Stromal cell of bone marrow (primary cell): ENCODE results near the gene ANXA8L1.
"Not testable (repeated sequence)": the region's sequence is repeated elsewhere in the genome, so short reads cannot be mapped to it uniquely, and the experiment has no call there.

Experiments used
- DNase-seq: peaks from one replicate; pipeline ENCODE4 v3.0.0-alpha.2; 2012; ENCODE audit warnings: low read depth

The ANXA8L1 gene, protein sequence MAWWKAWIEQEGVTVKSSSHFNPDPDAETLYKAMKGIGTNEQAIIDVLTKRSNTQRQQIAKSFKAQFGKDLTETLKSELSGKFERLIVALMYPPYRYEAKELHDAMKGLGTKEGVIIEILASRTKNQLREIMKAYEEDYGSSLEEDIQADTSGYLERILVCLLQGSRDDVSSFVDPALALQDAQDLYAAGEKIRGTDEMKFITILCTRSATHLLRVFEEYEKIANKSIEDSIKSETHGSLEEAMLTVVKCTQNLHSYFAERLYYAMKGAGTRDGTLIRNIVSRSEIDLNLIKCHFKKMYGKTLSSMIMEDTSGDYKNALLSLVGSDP

DNA sequence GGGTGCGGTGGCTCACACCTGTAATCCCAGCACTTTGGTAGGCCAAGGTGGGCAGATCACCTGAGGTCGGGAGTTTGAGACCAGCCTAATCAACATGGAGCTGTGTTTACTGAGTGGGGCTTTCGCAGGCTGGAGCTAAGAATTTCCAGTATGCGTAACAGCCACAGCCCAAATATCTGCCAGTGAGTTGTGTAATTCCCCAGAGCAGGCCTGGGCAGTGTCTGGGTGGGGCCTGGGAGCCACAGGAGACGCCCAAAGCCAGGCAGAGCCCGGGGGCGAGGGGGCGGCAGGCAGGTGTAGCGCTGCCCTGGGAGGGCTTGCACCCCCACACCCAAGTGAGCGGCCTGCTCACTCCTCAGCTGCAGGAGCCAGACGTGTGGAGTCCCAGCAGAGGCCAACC, at the start of gene ANXA8L1:
ANXA8L1 (plus strand) TSS at position 371 of the 400 bp plus-strand sequence. CDS start 76 bp downstream, outside the sequence.
- not testable (repeated sequence) for DNase-seq

DNA sequence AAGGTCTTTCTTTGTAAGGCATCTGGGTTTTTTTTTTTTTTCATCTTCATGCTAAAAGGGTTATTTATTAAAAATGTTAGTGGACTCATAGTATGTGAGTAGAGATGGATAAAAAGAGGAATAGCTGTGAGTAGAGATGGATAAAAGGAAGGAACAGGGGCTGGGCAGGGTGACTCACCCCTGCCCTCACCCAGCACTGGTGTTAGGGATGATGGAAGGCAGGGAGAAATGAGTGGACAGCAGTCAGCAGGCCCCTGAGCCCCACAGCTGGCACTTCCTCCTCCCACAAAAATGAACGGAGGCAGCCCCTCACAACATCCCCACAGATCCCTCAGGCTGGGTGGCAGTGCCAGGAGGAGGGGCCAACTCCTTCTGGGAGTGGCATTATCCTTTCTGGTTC, 49.5 kb upstream of the ANXA8L1 start:
- no peak for DNase-seq

DNA sequence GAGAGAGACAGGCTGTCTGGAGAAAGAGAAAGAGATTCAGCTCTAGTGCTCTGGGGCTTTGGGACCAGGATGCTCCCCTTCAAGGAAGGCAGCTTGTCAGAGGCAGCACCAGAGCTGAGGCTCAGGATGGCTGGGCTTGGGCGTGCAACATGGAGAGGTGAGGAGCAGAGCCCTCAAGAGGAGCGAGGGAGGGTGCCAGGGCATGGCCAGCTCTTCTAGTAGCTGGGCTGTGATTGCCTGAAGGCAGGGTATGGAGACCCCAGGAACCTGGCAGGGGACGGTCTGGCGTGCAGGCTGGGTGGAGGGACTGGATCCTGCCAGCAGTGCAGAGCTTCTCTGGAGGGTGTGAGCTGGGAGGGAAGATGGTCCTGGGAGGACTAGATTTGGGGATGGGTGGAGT, 48.6 kb upstream of the ANXA8L1 start:
- DNase-seq: no peak

DNA sequence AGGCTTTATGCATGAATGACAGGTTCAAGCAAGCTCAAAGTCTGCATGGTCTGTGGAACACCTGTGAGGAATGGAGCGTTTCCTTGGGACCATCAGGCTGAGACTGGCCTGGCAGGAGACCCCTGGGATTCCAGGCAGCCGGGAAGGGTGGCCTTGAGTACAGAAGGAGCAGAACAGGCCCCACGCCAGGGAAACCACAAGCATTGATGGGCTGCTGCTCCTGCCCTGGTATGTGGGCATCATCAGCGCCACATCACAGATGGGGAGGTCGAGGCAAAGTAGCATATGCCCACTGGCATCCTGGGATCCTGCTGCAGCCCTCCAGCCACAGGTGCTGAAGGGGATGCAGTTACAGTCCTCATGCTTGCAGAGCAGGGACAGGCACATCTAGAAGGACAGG, 47.9 kb upstream of the ANXA8L1 start:
- DNase-seq: no peak

DNA sequence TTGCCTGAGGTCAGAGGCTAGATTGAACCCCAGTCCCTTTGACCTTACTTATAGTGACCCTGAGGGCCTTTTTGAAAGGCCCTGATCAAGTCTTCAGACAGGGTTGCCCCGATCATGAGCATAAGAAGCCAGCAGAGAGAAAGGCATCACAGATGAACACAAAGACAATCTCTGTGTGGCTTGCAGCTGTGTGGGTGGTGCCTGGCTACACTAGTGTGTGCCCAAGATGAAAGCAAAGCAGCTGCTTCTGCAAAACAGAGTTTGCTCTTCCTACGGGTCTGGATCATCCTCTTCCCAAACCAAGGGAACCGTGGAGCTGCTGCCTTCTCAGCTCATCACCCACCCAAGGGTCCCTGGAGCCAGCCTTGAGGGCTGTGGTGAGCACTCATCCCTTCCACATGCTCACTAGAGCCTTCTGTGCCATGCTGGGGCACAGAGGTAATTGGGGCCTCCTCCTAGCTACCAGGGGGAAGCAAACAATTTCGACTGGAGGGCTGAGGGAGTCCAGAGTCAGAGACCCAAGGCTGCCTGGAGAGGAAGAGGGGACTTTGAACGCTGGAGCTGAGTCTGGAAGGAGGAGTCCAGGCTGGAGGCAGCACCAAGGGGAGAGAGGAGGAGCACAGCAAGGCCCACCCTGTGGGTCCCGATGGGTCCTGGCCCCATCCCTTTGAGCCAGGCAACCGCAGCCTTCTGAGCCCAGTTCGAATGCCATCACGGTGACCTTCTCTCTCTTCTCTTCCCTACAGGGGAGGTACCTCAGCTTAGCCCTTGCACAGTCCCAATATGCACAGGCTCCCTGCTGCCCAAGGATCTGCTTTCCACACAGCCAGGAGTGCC, 46.5 kb upstream of the ANXA8L1 start:
- DNase-seq: no peak

DNA sequence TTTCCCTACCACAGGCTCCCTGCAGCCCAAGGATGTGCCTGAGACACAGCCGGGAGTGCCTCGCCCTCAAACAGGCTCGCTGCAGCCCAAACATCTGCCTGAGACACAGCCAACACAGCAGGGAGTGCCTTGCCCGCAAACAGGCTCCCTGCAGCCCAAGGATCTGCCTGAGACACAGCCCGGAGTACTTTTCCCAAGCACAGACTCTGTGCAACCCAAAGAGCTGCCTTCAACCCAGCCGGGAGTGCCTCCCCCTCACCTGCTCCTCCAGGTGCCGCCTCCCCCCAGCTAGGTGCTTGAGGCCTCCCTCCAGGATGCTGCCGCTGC, 45.9 kb upstream of the ANXA8L1 start:
- DNase-seq: no peak

DNA sequence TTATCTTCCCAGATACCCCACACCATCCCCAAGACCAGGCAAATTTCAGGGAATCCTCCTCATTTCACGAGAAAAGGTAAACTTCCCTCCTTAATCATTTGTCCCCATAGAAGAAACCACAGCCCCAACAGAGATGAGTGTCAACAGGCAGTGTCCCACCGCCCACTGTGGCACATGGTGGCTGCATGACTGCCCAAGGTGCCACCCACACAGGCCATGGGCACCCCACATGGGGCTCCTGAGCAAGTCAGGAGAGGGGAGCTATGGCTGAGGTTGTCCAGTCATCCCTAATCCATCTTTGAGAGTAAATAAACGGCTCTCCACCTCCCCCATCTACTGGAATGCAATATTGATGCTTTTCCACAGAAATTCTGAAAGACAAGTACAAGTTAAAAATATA, 44.7 kb upstream of the ANXA8L1 start:
- DNase-seq: no peak

DNA sequence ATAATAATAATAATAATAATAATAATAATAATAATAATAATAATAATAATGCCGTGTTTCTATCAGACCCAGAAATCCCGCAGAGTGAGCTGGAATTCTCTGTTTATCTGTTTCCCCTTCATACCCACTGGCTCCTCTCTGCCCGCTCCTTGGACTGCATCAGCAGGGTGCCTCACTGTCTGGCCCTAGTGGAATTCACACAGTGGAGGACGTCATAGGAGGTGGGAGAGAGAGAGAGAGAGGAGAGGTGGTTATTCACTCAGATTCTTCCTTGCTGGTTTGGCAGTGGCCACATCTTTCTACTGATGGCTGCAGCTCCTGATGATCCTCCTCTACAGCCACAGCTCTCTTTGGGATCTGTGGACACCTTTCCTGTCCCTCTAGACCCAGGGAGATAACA, 10.1 kb upstream of the ANXA8L1 start:
- not testable (repeated sequence) for DNase-seq

DNA sequence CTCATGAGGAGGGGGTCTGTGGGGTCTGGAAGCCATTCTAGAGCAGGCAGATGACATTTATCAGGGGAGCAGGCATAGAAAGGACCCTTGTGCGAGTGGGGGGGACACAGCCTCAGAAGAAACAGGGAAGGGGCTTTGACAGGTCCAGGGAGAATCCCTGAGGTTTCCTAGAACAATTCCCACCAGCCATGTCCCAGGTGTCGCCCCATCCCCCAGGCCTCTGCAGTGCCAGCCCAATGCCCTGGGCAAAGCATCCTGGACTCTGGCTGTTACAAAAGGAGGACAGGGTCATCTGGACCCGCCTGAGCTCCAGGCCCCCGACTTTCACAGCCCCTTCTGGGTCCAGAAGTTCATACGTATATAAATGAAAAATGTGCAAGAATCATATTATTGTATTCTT, 8.4 kb upstream of the ANXA8L1 start:
- DNase-seq: not testable (repeated sequence)

DNA sequence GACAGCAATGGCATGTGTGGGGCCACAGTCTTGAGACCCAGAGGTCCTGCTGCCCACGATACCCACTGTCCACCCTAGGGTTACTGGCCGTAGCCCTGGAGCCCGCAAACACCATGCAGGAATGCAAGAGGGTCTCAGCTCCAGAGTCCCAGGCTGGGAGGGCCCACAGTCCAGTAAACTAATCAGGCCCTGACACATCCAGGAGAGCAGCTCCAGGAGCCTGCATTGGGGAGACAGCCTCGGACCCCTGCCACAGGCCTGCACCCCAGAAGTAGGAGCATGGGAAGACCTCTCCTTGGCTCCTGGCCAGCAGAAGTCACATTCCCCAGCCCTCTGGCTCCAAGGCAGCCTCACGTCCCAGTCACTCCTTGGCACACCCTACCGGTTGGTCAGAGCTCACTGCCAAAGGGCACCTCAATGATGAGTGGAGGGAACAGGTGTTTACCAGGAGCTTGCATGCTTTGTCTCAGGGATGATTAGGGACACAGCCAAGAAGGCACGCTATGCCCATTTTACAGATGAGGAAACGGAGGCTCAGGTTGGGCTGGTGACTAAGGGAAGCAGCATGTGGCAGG, 7.8 kb upstream of the ANXA8L1 start:
- not testable (repeated sequence) for DNase-seq

DNA sequence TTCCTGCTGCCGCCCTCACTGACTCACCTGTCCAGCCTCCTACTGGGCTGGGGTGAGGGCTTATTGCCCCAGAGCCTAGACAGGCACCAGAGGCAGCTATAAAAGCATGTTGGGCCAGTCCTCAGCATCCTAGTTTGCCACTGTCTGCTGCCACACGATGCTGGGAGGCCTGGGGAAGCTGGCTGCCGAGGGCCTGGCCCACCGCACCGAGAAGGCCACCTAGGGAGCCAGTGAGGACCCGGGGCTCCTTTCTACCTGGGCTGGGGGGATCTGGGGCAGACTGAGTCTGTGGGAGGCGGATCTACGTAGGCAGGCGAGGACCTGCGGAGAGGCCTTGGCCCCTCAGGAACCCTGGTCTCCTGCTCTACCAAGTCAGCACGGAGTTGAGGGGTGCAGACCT, 6.6 kb upstream of the ANXA8L1 start:
- not testable (repeated sequence) for DNase-seq

DNA sequence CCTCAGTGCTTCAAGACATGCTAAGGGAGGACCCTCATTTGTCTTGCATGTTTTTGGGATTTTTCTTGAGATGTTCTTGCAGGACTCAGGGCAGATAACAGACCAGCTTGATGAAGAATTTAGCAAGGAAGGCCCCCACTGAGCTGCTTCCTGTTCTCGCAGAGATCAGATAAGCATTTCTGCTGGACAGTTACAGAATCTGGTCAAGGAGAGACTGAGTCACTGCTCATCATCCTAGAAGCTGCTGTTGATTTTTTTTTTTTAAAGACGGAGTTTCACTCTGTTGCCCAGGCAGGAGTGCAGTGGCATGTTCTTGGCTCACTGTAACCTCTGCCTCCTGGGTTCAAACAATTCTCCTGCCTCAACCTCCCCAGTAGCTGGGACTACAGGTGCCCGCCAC, 1.2 kb upstream of the ANXA8L1 start:
- DNase-seq: not testable (repeated sequence)

DNA sequence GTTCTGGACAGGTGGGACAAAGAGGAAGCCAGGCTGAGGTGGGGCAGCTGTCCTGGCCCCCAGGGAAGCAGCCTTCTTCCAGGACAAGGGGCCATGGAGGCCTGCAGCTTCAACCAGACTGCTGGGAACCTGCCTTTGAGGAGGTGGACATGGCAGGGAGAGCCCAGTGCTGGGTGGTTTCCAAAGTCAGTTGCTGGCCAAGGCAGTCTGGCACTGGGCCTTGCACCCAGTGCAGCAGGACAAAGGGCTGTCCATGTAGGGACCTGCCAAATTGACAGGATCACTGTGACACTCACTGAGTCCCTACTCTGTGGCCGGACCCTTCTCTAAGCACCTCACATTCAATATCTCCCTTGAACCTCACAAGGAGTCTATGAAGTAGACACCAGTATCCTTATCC, 1.4 kb downstream of the ANXA8L1 start:
- DNase-seq: not testable (repeated sequence)

DNA sequence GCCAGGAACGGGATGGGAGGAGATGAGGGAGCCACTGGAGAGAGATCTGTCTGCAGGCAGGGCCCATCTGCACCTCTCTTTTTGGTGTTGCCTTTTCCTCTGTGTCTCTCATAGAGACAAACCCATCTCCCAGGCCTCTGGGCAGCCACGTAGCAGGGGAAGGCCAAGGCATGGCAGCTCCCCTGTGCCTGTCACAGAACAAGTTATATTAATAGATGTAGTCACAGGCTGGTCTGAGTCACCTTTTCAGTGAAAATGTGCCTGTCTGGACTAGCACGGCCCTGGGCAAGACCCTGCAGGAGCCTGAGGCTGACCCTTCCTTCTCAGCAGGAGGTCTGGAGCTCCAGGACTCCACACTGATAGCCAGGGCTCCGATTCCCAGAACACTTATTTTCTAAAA, 2.1 kb downstream of the ANXA8L1 start:
- DNase-seq: not testable (repeated sequence)

DNA sequence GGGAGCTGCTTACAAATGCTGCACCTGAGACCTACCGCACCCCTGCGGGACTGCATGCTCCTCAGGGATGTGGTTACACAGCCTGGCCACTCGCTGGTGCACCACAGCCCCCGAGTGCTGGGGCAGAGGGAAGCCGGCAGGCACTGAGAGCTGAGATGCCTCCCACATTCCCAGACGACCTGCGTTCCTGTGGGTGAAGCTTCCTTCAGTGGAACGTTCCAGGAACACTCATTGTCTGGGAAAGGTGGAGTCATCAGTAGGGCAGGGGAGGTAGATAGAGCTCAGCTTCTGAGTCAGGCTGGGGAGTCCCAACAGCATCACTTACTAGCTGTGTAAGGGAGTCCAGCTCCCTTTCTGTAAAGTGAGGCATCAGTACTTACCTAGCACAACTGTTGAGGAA, 2.5 kb downstream of the ANXA8L1 start:
- not testable (repeated sequence) for DNase-seq

DNA sequence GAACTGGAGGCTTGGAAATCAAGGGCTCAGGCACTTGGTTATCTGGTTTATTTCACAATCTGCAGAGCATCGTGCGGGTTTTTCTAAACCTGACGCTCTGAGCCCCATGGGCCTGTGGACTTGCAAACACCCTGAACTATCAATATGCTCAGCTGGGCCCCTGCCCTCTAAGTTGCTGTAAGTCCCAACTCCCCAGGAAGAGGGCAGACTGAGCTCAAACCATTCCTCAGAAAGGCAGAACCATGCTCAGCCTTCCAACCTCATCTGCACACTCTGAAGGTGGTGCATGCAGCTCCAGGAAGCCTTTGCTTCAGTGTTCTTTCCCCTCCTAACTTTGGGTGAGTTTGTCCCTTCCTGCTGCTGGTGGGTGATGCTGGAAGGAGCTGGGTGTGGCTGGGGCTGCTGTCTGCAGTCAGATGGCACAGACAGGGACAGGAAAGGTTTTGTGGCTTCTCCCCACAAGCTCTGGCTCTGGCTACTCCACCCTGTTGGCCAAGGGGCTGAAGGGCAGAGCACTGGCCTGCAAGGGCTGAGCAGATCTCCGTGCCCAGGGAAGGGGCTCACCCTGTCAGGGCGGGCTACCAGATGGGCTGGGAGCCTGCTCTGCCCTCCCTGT, 3.8 kb downstream of the ANXA8L1 start:
- not testable (repeated sequence) for DNase-seq

DNA sequence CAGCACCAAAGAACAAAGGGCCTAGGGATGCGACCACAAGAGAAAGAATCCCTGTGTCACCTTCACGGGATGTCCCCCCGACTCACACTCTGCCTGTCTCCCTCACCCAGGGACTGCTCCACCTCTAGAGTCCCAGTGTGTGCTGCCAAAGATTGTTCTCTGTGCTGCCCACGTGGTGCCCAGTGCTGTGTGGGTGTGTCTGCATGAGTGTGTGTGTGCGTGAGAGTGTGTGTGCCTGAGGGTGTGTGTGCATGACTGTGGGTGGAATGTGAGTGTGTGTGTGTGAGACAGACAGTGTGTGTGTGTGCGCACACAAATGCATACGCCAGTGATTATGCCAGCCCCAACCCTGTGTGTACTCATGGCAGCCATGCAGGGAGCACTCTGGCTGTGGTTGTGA, 10.3 kb downstream of the ANXA8L1 start:
- not testable (repeated sequence) for DNase-seq

DNA sequence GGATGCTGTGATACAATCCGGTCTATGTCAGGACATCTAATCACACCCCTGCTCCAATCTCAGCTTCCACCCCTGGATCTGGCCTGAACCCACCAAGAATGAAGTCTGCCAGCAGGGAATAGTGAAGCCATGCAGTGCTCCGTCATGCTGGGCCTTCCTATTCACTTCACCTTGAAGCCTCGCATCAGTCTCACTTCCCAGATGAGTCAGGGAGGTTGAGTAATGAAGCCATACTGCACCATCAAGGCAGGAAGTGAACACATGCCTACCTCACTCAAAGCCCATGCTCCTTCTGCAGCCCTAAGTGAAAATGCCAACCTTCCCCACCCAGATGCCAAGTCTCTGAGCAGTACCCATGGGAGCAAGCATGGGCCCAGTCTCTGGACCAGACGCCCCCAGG, 11.1 kb downstream of the ANXA8L1 start:
- not testable (repeated sequence) for DNase-seq

DNA sequence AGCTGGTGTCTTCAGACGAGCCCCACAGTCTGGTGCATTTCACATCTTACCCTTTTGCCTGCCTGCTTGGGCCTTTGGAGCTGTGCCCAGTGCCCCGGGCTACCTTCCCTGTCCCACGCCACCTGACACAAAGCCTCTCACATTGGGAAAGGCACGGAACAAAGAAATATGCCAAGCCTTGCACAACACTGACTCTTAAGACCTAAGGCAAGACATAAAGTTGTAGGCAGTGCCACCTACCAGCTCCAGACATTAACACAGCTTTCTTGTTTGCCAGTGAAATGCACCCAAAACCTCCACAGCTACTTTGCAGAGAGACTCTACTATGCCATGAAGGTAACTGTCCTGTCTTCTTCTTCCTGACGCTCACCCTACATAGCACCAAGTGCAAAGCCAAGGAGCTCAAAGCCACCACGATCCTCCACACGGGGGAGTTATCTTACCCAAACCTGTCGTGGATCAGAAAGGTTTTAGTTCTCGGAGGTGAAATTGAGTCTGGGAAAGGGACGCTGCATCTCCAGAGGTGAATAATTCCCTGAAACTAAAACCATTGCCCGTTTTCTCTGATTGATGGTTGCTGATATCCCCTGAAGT, 11.8 kb downstream of the ANXA8L1 start:
- not testable (repeated sequence) for DNase-seq

DNA sequence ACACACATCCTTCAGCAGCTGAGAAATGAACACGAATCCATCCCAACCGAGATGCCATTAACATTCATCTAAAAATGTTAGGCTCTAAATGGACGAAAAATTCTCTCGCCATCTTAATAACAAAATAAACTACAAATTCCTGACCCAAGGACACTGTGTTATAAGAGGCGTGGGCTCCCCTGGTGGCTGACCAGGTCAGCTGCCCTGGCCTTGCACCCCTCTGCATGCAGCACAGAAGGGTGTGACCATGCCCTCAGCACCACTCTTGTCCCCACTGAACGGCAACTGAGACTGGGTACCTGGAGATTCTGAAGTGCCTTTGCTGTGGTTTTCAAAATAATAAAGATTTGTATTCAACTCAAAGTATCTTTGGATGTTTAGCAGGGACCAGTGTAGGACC, 15.8 kb downstream of the ANXA8L1 start:
- DNase-seq: not testable (repeated sequence)

DNA sequence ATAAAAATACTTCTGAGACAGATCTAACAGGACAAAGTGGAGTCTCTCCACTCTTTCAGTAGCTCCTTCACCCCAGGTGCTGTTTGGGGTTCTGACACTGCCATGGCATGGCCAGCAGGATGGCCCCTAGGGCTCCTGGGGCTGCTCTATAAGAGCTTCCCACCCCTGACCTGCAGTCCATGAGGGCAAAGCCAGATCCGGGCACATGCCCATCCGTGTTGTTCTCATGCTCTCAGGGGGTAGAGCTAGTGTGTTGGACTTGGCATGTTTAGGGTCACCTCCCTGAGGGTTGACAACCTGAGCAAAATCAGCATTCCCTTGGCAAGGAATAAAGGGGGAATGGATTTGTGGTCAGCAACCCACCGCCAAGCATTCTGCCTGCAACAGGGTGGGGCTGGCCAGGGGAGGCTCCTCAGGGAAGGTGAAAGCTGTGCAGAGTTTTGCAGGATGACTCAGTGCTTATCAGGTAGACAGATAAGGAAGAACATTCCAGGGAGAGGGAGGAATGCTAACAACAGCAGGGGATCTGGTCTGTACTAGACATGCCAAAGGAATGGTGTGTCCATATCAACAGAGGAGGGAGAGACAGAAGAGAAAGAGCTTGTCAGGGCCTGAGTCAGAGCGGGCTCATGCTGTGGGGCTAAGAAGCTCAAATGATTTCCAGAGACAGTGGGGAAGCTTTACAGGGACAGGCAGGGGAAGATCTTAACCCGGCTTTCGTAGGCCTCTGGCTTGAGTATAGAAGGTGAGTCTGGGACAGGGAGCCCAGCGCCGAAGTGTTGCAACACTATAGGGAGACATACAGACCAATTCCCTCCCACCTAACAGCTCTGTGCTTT, 21.1 kb downstream of the ANXA8L1 start:
- DNase-seq: peak; percentile 0
